Smooth muscle cell (in vitro differentiated cells): Measurements from ENCODE around the gene KRTAP10-2. TPM values are rescaled to one million over a fixed set of nuclear protein-coding genes. Genes with fewer than 3 reads are reported as not detected.

Experiments
- DNase-seq: peaks from one replicate; lab custom pipeline; 2025; ENCODE audit not compliant: unreplicated experiment; lab: John Stamatoyannopoulos, UW
- H2AFZ ChIP-seq: fragments of 200-600 bp; sonication (generic); 2 replicates; pipeline ENCODE4 v1.6.0; 2016; ENCODE audit warnings: antibody characterized with exemption, low read depth, mild to moderate bottlenecking
- H3F3A ChIP-seq: fragments of 200-600 bp; sonication (generic); 2 replicates; pipeline ENCODE4 v1.6.0; 2017; ENCODE audit warnings: antibody characterized with exemption, low read depth
- H3K27ac ChIP-seq: fragments of 200-600 bp; sonication (generic); 2 replicates; pipeline ENCODE4 v1.5.1; 2016; ENCODE audit warnings: low read depth, mild to moderate bottlenecking
- H3K27me3 ChIP-seq: fragments of 200-600 bp; sonication (generic); 2 replicates; pipeline ENCODE4 v1.6.1; 2016; ENCODE audit warnings: low read depth, mild to moderate bottlenecking
- H3K36me3 ChIP-seq: fragments of 200-600 bp; sonication (generic); 2 replicates; pipeline ENCODE4 v1.5.1; 2016; ENCODE audit warnings: low read depth
- H3K4me1 ChIP-seq: fragments of 200-600 bp; sonication (generic); 2 replicates; pipeline ENCODE4 v1.5.1; 2016; ENCODE audit warnings: low read depth
- H3K4me2 ChIP-seq: fragments of 200-600 bp; sonication (generic); 2 replicates; pipeline ENCODE4 v1.6.0; 2016; ENCODE audit warnings: mild to moderate bottlenecking
- H3K4me3 ChIP-seq: fragments of 200-600 bp; sonication (generic); 2 replicates; pipeline ENCODE4 v1.5.1; 2016; ENCODE audit warnings: mild to moderate bottlenecking
- H3K79me2 ChIP-seq: fragments of 200-600 bp; sonication (generic); 2 replicates; pipeline ENCODE4 v1.6.0; 2016; ENCODE audit warnings: low read depth, mild to moderate bottlenecking
- H3K9ac ChIP-seq: fragments of 200-600 bp; sonication (generic); 2 replicates; pipeline ENCODE4 v1.6.0; 2016; ENCODE audit warnings: low read depth
- H3K9me3 ChIP-seq: fragments of 200-600 bp; sonication (generic); replicated peaks from 2 replicates; pipeline ENCODE4 v1.5.1; 2016; ENCODE audit warnings: low read depth
- H4K20me1 ChIP-seq: fragments of 200-600 bp; sonication (generic); 2 replicates; pipeline ENCODE4 v1.6.0; 2016; ENCODE audit warnings: low read depth
- WGBS: methylation state at CpG from one replicate; pipeline ENCODE4 v1.1.7; 2016; ENCODE audit warnings: low lambda C conversion rate; 5-methylcytosine and 5-hydroxymethylcytosine counted together
- polyA plus RNA-seq: library from polyadenylated mRNA; unstranded; fragments of >200 nt; fragmentation: Nextera tagmentation; extraction: Ambion mirVana; gene quantifications from 2 replicates; pipeline ENCODE4 v1.2.1, GENCODE V29; 2016
- total RNA-seq: library from RNA; depleted of rRNA; stranded (reverse); fragments of >200 nt; gene quantifications from 2 replicates; pipeline ENCODE4 v1.2.3, GENCODE V29; 2014
- TF ChIP-seq, protein P1 (sequence below): fragments of 200-600 bp; sonication (generic); IDR thresholded peaks from 2 replicates; pipeline ENCODE4 v1.5.1; 2017; ENCODE audit warnings: borderline replicate concordance, mild to moderate bottlenecking, antibody characterized with exemption; ENCODE audit not compliant: insufficient read depth, poor library complexity, severe bottlenecking

Gene KRTAP10-2
- total and polyA plus RNA-seq, 2 experiments from 2014 or later, result not detected

DNA sequence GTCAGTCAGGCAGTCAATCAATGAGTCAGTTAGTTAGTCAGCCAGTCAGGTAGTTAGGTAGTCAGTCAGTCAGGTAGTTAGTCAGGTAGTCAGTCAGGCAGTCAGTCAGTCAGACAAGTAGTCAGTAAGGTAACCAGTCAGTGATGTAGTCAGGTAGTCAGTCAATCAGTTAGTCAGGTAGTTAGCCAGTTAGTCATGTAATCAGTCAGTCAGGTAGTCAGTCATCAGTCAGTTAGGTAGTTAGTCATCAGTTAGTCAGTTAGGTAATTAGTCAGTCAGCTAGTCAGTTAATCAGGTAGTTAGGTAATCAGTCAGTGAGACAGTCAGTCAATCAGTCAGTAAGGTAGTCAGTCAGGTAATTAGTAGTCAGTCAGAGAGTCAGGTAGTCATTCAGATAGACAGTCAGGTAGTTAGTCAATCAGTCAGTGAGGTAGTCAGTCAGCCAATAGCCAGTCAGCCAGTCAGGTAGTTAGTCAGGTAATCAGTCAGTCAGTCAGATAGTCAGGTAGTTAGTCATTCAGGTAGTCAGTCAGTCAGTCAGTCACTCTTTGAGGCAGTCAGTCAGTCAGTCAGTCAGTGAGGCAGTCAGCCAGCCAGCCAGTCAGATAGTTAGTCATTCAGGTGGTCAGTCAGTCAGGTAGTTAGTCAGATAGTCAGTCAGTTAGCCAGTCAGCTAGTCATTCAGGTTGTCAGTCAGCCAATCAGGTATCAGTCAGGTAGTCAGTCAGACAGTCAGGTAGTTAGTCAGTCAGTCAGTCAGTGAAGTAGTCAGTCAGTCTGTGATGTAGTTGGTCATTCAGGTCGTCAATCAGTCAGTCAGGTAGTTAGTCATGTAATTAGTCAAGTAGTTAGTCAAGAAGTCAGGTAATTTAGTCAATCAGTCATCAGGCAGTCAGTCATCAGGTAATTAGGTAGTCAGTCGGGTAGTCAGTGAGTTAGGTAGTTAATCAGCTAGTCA is 26.6 kb downstream of the KRTAP10-2 start:
- Histone ChIP-seq H4K20me1 (no peaks in the 10 kb centered on the region), H3K9ac (no peak overlapping the region), H3K27me3 (no peaks in the 10 kb centered on the region), H3K79me2 (no peaks in the 10 kb centered on the region), H2AFZ (no peak overlapping the region), H3K4me3 (no peak overlapping the region), H3F3A (no peaks in the 10 kb centered on the region), H3K36me3 (no peaks in the 10 kb centered on the region), H3K27ac (no peak overlapping the region), H3K9me3 (no peaks in the 10 kb centered on the region), H3K4me2 (no peak overlapping the region), H3K4me1 (no peaks in the 10 kb centered on the region)
- DNase-seq, result no peak
- TF ChIP-seq, protein P1, sequence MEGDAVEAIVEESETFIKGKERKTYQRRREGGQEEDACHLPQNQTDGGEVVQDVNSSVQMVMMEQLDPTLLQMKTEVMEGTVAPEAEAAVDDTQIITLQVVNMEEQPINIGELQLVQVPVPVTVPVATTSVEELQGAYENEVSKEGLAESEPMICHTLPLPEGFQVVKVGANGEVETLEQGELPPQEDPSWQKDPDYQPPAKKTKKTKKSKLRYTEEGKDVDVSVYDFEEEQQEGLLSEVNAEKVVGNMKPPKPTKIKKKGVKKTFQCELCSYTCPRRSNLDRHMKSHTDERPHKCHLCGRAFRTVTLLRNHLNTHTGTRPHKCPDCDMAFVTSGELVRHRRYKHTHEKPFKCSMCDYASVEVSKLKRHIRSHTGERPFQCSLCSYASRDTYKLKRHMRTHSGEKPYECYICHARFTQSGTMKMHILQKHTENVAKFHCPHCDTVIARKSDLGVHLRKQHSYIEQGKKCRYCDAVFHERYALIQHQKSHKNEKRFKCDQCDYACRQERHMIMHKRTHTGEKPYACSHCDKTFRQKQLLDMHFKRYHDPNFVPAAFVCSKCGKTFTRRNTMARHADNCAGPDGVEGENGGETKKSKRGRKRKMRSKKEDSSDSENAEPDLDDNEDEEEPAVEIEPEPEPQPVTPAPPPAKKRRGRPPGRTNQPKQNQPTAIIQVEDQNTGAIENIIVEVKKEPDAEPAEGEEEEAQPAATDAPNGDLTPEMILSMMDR, result no peak
- WGBS, result 73% methylated on average over 2 of the region's 2 CpGs

DNA sequence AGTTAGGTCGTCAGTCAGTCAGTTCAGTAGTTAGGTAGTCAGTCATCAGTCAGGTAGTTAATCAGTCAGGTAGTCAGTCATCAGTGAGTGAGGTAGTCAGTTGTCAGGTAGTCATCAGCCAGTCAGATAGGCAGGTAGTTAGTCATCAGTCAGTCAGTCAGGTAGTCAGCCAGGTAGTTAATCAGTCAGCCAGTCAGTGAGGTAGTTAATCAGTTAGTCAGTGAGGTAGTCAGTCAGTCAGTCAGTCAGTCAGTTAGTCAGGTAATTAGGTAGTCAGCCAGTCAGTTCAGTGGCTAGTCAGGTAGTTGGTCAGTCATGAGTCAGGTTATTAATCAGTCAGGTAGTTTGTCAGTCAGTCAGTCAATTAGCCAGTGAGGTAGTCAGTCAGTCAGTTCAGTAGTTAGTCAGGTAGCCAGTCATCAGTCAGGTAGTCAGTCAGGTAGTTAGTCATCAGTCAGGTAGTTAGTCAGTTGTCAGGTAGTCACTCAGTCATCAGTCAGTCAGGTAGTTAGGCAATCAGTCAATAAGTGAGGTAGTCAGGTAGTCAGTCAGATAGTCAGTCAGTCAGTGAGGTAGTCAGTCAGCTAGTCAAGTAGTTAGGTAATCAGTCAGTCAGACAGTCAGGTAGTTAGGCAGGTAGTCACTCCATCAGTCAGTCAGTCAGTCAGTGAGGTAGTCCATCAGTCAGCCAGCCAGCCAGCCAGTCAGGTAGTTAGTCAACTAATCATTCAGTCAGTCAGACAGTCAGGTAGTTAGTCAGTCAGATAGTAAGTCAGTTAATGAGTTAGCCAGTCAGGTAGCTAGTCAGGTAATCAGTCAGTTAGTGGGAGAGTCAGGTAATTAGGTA is 27.5 kb downstream of the KRTAP10-2 start:
- TF ChIP-seq, protein P1, result no peak
- Histone ChIP-seq H3K27ac (no peak overlapping the region), H3K4me3 (no peak overlapping the region), H3K9me3 (no peaks in the 10 kb centered on the region), H2AFZ (no peak overlapping the region), H3K4me1 (no peaks in the 10 kb centered on the region), H3K27me3 (no peaks in the 10 kb centered on the region), H4K20me1 (no peaks in the 10 kb centered on the region), H3K79me2 (no peaks in the 10 kb centered on the region), H3K4me2 (no peak overlapping the region), H3K36me3 (no peaks in the 10 kb centered on the region), H3F3A (no peaks in the 10 kb centered on the region), H3K9ac (no peak overlapping the region)
- WGBS, result 94% methylated on average over 1 of the region's 1 CpG
- no peak for DNase-seq

DNA sequence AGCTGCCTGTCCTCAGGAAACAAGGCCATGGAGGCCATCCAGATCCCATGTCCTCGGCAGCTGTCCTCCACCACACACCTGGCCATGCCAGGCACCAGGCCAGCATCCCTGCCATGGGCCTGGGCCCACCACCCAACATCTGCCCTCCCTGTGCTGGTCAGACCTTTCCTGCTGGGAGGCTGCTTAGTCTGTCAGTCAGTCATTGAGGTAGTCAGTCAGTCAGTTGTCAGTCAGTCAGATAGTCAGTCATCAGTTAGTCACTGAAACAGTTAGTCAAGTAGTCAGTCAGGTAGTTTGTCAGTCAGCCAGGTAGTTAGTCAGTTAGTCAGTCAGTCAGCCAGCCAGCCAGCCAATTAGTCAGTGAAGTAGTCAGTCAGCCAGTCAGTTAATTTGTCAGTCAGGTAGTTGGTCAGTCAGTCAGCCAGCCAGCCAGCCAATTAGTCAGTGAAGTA is 28.5 kb downstream of the KRTAP10-2 start:
- Histone ChIP-seq H3K36me3 (no peaks in the 10 kb centered on the region), H3K4me1 (no peaks in the 10 kb centered on the region), H3F3A (no peaks in the 10 kb centered on the region), H2AFZ (no peak overlapping the region), H3K9ac (no peak overlapping the region), H4K20me1 (no peaks in the 10 kb centered on the region), H3K4me3 (no peak overlapping the region), H3K9me3 (no peaks in the 10 kb centered on the region), H3K27ac (no peak overlapping the region), H3K4me2 (no peak overlapping the region), H3K27me3 (no peaks in the 10 kb centered on the region), H3K79me2 (no peaks in the 10 kb centered on the region)
- WGBS, result 100% methylated on average over 1 of the region's 1 CpG
- DNase-seq, result no peak
- TF ChIP-seq, protein P1, result no peak
